GM19239 (cell line): Measurements from ENCODE around the gene NEK8.
"Not testable (repeated sequence)": the region's sequence is repeated elsewhere in the genome, so short reads cannot be mapped to it uniquely, and the experiment has no call there.

ENCODE experiments used
- DNase-seq: peaks from one replicate; pipeline ENCODE4 v3.0.0; 2011; ENCODE audit warnings: low spot score; ENCODE audit not compliant: insufficient read length
- FAIRE-seq: peaks from 2 replicates; lab custom pipeline; 2011; peaks lifted over from hg19 to GRCh38; lab: Jason Lieb, UNC

Gene NEK8

GRCh38 chr17:28724500-28725165 is 4.0 kb upstream of the NEK8 start:
- DNase-seq = no peak

GRCh38 chr17:28725166-28725659 is 3.4 kb upstream of the NEK8 start:
- FAIRE-seq (peak; percentile 78), DNase-seq (no peak)

More at GRCh38 chr17:28724500-28725165, 4.0 kb upstream of the NEK8 start:
- FAIRE-seq = no peak

- FAIRE-seq = no peak
- no peak for DNase-seq
Measured at GRCh38 chr17:28725660-28726225, 2.8 kb upstream of the NEK8 start.

GRCh38 chr17:28726226-28726626 is 2.4 kb upstream of the NEK8 start, which contains the start of gene TLCD1:
Gene TLCD1, minus strand, starts transcription at chr17:28726233. Its CDS starts 136 bp downstream, at chr17:28726097.
- FAIRE-seq (no peak), DNase-seq (no peak)

- FAIRE-seq (peak; percentile 92), DNase-seq (peak; percentile 81)
Measured at GRCh38 chr17:28726627-28727491, 1.7 kb upstream of the NEK8 start.

GRCh38 chr17:28729950-28730330 is 1.4 kb downstream of the NEK8 start:
- FAIRE-seq (no peak), DNase-seq (no peak)

GRCh38 chr17:28733346-28733745 is 4.8 kb downstream of the NEK8 start:
- no peak for FAIRE-seq
- no peak for DNase-seq

- FAIRE-seq (no peak), DNase-seq (no peak)
Measured at GRCh38 chr17:28734712-28735241, 6.2 kb downstream of the NEK8 start.

GRCh38 chr17:28735242-28735722 is 6.7 kb downstream of the NEK8 start:
- FAIRE-seq (no peak), DNase-seq (no peak)

GRCh38 chr17:28735913-28736769 is 7.6 kb downstream of the NEK8 start:
- DNase-seq, FAIRE-seq: not testable (repeated sequence)

- DNase-seq (no peak), FAIRE-seq (no peak)
Measured at GRCh38 chr17:28737316-28737715, 8.7 kb downstream of the NEK8 start.

- DNase-seq = peak; percentile 75
- FAIRE-seq = peak; percentile 95
Measured at GRCh38 chr17:28737770-28738679, 9.4 kb downstream of the NEK8 start.

GRCh38 chr17:28738680-28739384 is 10.2 kb downstream of the NEK8 start:
- FAIRE-seq (peak; percentile 63), DNase-seq (no peak)

GRCh38 chr17:28740406-28741357 is 12.1 kb downstream of the NEK8 start:
- no peak for DNase-seq
- no peak for FAIRE-seq

GRCh38 chr17:28741358-28742349 is 13.1 kb downstream of the NEK8 start:
- DNase-seq (peak; percentile 44), FAIRE-seq (peak; percentile 76)
